Upper lobe of left lung (tissue), 4 donors: ENCODE measurements around the gene TRDMT1.

Experiments used
- EP300 ChIP-seq, 4 donors: sonication (generic); formaldehyde crosslinking; IDR thresholded peaks; one replicate each; pipeline ENCODE4 v1.5.1; 2017; ENCODE audit warnings: antibody characterized with exemption in 4 of 4, control low read depth in 2 of 4
- POLR2A ChIP-seq, 4 donors: fragments of 450-650 bp; IDR thresholded peaks; one replicate each; pipeline ENCODE4 v1.5.1; 2016 to 2017; ENCODE audit warnings: antibody characterized with exemption in 4 of 4, mild to moderate bottlenecking in 2 of 4
- POLR2AphosphoS5 ChIP-seq, 2 donors: sonication (generic); formaldehyde crosslinking; IDR thresholded peaks; one replicate each; pipeline ENCODE4 v1.5.1; 2017; ENCODE audit warnings: antibody characterized with exemption in 2 of 2
- TF ChIP-seq, protein P1 (sequence below), 6 experiments: fragments of 450-650 bp in 4 of 6; fragments of 200-600 bp in 2 of 6; sonication (generic) in 2 of 6; IDR thresholded peaks; one replicate each; pipeline ENCODE4 v1.5.1; 2016 to 2019; ENCODE audit warnings: antibody characterized with exemption in 6 of 6

- TF ChIP-seq, protein P1, sequence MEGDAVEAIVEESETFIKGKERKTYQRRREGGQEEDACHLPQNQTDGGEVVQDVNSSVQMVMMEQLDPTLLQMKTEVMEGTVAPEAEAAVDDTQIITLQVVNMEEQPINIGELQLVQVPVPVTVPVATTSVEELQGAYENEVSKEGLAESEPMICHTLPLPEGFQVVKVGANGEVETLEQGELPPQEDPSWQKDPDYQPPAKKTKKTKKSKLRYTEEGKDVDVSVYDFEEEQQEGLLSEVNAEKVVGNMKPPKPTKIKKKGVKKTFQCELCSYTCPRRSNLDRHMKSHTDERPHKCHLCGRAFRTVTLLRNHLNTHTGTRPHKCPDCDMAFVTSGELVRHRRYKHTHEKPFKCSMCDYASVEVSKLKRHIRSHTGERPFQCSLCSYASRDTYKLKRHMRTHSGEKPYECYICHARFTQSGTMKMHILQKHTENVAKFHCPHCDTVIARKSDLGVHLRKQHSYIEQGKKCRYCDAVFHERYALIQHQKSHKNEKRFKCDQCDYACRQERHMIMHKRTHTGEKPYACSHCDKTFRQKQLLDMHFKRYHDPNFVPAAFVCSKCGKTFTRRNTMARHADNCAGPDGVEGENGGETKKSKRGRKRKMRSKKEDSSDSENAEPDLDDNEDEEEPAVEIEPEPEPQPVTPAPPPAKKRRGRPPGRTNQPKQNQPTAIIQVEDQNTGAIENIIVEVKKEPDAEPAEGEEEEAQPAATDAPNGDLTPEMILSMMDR (IDR thresholded peaks at IDR 0.05): no peak
- no peak for TF ChIP-seq POLR2A (IDR thresholded peaks at IDR 0.05)
- no peak for TF ChIP-seq POLR2AphosphoS5 (IDR thresholded peaks at IDR 0.05)
- TF ChIP-seq EP300 (IDR thresholded peaks at IDR 0.05): no peak
Observed at GRCh38 chr10:17195083-17195482, 6.4 kb downstream of the TRDMT1 start.
